Hematopoietic multipotent progenitor cell treated with erythropoietin and hydrocortisone succinate and interleukin-3 and kit ligand, for 17 days (in vitro differentiated cells): ENCODE measurements around the gene MTHFD1L.

ENCODE experiments used
- DNase-seq: peaks from one replicate; pipeline ENCODE4 v3.0.0-alpha.2; 2015; ENCODE audit warnings: low spot score

MTHFD1L gene

DNA sequence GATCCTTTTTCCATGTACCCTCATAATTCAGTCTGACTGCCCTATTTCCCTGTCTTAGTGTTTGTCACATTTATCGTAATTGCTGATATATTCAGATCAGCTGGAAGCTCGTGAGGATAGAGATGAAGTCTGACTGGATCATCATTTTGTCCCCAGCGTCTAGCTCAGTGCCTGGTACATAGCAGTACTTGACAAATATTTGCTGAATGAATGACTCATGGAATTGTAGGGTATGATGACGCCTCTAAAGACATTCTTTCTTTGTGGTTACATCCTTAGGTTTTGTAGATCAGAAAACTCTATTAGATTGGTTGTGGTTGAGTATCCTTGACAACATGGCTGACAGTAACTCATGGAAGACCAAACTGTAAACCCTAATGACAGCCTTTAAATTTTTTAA is 68.9 kb downstream of the MTHFD1L start:
- no peak for DNase-seq

DNA sequence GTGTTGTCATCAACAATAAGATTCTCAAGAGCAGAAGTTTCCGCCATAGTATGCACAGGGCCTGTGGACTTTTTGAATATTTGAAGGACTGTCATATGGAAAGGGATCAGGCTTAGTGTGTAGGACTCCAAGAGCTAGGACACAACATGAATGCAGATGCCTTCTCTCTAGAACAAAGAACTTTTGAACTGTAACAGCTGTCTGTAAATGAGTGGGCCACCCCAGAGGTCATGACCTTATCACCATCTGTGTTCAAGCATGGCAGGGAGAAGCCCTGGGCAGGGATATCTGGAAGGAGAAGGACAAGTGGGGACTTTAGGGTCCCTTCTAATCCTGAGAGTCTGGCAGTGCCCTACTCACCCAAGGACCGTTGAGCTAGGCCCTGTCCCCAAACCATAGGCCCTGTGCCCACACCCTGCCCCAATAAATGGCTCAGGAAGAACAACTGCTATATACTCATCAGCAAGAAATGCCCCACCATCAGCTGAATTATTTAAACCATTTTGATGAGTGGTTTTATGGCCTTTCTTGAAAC is 70.6 kb downstream of the MTHFD1L start:
- DNase-seq, result no peak

DNA sequence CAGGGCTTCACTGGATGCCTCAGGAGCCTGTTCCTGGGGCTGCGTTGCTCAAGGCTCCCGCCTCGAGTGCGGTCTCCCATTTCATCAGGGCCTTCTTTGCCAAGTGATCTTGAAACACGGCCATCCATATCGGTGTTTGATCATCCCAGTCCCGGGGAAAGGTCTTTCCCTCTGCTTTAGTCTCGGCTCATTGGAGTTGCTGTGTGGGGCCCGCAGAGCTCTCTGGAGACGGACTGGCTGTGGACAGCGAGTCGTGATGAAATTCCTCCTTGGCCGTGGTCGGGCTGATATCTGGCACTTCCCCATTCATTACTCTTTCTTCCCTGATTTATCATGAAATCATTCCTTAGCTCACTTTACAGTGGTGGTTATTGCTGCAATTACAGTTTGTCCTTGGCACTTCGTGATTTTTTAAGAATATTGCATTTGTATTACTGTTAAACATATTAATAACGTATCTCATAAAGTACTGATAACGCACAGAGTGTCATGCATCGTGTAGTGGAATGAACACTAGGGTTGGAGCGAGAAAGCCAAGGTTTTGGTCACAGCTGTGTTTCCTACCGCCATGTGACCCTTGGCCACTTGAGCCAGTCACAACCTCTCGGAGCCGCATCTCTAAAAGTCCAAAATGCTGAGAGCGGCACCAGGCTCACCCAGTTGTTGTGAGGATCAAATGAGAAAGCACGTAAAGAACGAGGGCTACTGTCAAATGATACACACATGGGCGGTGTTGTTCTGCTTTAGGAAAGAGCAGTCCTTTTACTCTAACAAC is 71.8 kb downstream of the MTHFD1L start:
- no peak for DNase-seq

DNA sequence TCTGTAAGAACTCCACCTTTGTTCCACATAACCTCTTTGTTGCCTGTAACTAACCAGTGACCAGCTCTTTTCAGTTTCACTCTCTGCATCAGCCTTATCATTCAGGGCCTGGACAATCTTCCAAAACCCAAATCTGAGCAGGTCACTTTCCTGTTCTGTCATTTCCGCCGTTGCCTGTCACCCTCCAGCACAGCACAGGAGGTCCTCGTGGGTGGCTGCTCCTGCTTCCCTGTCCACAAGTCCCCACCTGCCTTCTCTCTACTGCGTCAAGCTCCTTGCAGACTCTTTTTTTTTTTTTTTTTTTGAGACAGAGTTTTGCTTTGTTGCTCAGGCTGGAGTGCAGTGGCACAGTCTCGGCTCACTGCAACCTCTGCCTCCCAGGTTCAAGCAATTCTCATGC is 73.9 kb downstream of the MTHFD1L start:
- DNase-seq, result no peak

DNA sequence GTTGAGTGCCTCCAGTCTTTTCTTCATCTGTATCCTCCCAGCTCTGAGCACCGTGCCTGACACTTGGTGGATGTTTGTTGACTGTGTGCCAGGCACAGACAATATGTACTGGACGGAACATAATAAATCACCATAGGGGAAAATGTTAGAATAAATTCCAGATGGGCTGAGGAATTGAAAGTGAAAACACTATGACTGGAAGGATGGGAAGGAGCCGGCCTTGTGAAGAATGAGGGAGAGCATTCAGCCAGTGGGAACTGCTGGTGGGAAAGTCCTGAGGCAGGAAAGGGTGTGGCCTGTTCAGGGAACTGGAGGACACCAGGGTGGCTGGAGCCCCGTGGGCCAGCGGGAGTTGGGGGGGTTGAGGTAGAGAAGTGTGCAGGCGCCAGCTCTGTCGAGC is 75.4 kb downstream of the MTHFD1L start:
- no peak for DNase-seq

DNA sequence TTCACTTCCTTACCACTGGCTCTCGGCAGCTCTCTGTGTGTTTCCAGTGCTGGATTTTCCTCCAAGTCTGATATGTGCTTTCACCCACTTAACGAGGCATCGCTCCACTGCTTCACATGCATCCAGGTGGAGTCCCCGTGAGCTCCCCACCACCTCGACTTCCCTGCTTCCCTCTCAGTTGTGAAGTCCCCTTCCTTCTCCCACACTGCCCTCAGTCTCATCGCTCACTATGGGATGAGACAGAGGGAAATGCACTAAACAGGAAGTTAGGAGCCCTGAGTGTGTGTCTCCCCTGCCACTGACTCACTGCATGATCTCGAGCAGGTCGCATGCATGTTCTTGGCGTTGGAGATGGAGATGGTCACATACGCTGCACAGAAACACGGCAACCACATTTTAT is 84.0 kb downstream of the MTHFD1L start:
- no peak for DNase-seq

DNA sequence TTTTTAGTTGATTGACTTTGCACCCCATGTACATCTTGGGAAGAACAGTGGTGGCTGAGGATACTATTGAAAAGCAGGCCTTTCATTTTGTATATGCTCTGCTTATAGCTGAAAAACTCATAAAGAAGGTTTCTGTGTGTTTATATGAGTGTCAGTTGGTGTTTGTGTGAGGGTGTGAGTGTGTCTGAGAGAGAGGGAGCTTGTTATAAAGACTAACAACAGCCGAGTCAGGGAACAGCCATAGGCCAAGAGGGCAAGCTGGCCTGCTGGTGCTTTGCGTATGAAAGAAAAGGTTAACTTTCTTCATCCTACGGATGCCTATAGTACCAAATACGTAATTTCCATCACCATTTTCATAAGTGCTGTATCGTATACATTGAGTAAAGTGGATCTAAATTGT is 88.3 kb downstream of the MTHFD1L start:
- no peak for DNase-seq

DNA sequence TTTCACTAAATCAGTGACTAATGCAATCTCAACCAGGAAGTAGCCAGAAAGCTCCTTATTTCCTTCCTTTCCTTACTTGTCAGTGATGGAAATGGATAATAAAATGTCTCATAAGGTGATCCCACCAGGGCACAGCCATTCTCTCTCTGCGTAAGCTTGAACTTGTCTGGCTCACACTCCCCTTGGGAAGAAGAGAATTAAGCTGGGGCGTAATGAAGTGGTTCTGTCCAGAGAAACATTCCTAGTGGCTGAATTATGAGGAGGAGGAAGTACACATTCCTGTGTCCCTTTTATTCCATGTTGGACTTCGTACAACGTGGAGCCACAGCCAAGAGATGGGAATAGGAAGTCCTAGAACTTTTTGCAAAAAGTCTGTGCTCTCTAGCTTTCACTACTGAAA is 93.7 kb downstream of the MTHFD1L start:
- DNase-seq, result no peak

DNA sequence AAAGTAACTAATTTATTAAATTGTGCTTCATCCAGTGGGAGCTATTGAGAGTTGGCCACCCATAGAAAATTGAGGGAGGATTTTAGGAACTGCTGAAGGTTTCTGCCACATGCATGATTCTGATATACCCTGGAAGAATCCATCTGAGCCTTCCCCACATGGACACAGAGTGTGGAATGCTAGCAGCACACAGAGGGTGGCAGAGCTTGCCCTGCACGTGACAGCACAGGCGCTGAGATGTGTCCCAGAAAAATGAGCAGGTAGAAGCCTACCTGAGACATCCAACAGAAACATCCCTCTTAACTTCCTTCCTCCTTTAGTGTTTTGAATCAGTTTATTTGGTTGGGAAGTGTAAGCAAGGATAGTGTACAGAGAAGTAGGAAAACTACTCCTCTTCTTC is 96.9 kb downstream of the MTHFD1L start:
- DNase-seq, result no peak

DNA sequence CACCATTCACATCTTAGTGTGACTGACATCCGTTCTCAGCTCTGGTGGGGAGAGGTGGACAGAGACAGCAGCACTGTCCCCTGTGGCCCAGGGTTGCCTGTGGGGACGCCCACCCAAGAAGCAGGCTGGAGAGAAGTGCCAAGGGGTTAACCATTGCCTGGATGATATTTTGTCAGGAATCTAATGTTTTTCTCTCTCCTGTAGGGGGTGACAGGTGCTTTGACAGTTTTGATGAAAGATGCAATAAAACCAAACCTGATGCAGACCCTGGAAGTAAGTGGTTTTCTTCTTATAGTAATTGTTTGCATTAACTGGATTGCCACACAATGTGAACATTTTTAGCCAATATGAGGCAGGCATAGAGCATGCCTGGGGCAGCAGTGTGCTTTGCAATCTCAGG is 99.3 kb downstream of the MTHFD1L start:
- DNase-seq, result no peak

DNA sequence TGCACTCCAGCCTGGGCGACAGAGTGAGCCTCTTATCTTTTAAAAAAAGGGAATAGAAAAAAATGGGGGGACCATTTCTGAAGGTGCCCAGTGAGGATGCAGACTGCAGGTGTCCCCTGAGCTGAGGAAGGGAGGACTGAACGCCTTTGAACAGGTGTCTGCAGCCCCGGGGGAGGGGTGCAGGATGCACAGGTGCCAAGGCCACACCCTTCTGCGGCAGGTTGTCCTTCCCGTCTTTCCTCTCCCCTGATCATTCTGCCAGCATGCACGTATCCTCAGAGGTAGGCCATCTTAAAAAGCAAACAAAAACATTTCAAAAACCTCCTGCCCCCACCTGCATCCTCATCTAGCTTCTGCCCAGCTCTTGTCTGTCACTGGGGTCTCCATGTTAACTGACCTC is 101.3 kb downstream of the MTHFD1L start:
- no peak for DNase-seq

DNA sequence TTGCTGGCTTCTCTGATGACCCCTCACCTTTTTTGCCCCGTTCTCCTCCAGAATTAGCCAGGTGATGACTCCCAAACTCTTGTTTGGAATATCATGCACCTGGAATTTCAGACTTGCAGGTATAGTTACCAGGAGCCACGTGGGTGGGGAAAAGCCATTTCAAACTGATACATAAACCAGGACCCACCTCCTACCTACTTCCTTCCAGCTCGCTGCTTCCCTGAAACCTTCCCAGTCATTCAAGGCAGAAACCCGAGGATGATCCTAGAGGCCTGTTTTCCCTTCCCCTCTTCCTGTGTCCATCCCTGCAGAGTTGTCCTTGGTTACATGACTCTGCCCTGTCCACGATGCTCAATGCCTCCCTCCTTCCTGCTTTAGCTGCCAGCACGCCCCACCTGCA is 101.9 kb downstream of the MTHFD1L start:
- DNase-seq, result no peak

DNA sequence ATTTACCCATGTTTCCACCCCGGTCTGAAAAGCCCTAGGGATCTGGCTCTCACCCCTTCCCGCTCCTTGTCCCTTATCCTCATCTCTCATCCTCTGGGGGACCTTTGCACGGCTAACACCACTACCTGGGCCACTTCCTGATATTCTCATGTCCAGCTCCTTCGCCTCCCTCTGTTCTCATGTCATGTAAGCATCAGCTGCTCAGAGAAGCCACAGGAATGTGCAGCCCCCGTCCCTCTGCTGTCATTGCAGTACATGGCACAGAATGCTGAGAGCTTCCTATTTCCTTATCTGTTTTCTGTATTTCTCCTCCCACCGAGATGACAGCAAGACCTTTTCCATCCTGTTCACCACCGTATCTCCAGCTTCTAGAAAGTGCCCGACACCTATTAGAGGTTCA is 102.4 kb downstream of the MTHFD1L start:
- no peak for DNase-seq

DNA sequence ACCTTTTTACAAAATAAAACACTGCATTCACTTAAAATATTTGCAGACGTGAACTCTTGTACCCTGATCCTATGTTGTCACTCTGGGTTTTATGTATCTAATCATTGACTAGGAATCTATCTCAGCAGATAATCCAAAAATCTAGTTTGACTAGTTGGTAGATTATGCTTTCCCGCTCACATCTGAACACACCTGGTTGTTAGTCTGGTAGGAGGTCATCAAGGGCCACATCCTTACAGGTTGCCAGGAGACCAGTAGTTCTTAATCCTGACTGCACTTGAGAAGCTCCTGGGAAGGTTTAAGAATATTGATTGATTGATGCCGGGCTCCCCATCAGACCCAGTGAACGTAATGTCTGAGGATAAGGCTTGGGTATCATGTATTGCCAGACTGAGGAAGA is 104.4 kb downstream of the MTHFD1L start:
- DNase-seq, result no peak

DNA sequence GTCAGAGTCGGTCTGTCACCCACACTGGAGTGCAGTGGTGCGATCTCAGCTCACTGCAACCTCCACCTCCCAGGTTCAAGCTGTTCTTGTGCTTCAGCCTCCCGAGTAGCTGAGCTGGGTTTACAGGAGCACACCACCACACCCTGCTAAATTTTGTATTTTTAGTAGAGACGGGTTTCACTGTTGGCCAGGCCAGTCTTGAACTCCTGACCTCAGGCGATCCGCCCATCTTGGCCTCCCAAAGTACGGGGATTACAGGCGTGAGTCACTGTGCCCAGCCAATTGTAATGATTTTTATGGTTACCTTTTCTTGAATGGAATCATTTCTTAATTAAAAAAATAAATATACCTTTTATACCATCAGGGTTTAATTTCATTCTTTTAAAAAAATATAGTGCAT is 105.7 kb downstream of the MTHFD1L start:
- no peak for DNase-seq

DNA sequence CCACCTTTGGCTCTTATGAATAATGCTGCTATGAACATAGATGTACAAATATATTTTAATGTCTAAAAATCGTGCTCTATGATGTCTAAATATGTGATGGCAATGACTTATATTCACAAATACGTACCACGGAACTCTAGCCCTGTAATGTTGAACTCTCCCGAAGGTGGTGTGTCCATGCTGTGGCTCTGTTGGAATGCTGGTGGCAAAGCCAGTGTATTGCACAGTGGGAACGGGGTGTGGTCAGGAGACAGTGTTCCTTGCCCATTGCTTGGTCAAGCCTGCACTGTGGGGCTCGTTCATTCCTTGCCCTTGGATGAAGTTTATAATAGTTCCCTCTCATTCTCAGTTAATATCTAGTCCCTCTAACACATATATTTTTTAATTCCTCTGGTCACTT is 109.6 kb downstream of the MTHFD1L start:
- no peak for DNase-seq

DNA sequence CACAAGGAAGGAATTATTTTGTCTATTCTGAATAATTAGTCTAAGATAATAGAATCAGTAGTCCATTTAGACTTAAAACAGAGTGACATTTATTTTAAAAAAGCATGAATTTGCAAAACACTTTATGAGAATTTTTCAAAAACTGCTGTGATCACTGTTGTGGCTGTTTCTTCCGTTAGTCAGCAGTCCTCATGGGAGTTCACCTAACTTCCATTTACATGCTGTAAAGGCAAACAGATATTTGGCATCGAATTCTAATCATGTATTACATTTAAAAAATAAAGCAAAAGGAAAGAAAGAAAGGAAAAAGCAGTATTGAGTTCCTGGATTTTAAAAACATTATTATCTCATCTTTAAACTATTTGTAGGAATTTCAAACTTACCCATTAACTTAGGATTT is 111.8 kb downstream of the MTHFD1L start:
- DNase-seq, result no peak

DNA sequence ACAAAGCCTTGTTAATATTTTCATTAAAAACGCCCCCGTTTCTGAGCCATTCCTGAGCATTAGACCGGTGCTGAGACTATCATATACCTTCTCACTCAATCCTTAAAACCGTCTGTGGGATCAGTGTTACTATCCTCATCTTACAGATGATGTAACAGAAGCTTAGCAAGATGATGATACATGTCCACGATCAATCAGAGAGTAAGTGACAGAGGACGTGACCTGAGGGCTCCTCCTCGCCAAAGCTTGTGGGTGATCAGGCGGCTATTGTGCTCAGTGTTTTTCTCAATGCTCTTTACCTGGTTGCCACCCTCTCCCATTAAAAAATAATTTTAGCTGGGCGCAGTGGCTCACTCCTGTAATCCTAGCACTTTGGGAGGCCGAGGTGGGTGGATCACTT is 113.1 kb downstream of the MTHFD1L start:
- DNase-seq, result no peak

DNA sequence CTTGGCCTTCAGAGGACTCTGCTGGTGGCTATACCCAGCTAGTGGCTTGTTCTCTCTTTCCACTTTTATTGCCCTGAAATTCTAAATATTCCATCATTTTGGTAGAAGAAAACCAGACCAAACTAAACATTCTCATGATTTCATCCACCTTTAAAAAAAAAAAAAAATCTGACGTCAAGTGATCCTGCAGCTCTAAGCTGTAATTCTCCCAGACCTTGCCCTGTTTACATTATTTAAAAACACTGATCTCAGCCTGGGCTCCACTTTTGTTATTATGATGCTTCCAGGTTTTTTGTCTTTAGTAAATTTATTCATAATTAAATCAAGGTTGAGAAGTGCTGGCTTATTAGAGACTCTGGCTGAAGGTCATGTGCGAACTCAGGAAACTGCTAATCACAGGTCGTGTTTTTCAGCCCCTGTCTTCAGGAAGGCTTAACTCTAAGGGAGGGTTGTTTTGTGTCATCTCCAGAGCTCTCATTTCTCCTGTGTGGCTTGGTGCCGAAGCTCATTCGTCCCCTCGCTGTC is 114.4 kb downstream of the MTHFD1L start:
- DNase-seq, result no peak

DNA sequence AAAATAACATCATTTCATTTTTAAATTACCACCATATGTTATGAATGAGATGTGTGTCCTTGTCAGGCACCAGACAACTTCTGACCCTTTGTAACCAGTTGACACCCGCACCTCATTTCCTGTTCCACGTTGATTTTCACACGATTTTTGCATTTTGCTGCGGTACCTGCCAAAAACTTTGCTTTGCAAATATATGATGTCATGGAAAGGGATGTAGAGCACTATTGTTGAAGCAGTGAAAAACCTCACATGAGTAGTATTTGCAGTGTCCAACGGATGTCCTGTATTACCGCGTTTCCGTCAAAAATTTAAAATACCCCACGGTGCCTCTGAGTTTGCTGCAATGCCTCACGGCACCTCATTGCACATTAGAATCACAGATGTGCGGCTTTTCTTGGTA is 115.6 kb downstream of the MTHFD1L start:
- DNase-seq, result no peak

DNA sequence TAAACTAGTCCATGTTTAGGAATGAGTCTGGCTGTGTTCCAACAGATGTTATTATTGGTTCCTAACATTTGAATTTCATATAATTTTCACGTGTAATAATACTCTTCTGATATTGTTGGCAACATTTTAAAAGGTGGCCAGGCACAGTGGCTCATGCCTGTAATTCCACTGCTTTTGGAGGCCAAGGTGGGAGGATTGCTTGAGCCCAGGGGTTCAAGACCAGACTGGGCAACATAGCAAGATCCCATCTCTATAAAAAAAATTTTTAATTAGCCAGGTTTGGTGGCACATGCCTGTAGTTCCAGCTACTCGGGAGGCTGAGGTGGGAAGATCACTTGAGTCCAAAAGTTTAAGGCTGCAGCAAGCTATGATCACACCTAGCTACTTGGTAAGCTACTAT is 116.2 kb downstream of the MTHFD1L start:
- no peak for DNase-seq

DNA sequence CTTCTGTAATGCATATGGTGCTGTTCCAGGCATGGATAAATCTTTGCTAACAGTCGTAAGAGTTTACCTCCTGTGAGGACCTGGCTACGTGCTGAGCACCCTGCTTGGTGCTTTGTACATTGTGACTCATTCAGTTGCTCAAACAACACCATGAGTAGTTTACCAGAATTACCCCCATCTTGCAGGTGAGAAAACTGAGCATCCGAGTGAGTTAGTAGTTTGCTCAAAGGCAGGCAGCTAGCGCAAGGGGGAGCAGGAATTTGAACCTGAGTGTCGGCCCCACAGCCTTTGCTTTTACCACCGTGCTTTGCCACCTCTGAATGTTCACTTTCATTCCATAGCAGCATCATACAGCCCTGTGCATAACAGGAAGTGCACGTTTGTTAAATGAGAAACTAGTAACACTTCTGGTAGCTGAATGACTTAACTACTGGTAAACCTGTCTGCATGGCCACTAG is 121.9 kb downstream of the MTHFD1L start:
- DNase-seq, result no peak

DNA sequence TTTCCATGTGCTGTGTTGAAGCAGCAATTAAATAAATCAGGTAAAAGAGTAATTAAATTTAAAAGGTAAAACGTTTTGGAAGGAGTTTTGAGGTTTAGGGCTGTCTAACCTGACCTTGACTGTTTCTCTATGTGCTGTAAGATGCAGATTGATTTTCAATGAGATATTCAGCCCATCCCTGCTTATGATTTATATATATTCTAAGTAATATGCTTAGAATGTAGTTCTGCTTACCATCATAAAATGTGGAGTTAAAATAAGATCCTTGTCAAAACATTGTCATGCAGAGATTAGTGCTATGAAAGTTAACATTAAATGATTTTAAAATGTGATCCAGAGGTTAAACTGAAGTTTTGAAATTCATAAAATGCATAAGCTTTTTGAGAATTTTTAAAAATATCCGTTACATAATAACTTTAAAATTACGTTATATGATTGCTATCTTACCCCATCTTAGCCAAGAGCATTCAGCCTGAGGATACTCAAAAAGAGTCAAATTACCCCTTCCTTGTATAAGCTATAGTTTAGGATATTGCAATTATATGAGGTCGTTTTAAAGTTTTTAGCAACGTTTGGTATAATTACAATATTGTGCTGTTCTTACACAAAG is 122.5 kb downstream of the MTHFD1L start:
- DNase-seq, result no peak

DNA sequence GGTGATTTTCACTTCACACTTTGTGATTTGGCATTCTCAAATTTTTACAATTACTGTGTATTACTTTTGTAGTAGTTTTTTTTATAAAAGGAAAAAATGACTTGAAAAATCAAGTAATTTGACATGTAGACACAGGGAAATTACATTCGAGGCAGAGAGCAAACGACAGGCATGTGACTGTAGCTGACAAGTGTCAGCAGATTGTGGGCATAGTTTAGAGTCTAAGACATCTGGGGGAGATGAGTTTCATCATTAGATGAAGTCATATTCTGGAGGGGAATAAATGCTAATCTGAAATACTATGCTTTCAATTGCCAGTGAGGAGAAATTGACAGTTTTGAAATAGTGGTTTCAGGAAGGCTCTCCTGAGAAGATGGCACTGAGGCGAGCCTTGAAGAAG is 126.0 kb downstream of the MTHFD1L start:
- no peak for DNase-seq
